Measurements from ENCODE around the gene PCSK9.

- no peak for TF ChIP-seq POLR2A (IDR thresholded peaks at IDR 0.05)
- TF ChIP-seq, protein P1, sequence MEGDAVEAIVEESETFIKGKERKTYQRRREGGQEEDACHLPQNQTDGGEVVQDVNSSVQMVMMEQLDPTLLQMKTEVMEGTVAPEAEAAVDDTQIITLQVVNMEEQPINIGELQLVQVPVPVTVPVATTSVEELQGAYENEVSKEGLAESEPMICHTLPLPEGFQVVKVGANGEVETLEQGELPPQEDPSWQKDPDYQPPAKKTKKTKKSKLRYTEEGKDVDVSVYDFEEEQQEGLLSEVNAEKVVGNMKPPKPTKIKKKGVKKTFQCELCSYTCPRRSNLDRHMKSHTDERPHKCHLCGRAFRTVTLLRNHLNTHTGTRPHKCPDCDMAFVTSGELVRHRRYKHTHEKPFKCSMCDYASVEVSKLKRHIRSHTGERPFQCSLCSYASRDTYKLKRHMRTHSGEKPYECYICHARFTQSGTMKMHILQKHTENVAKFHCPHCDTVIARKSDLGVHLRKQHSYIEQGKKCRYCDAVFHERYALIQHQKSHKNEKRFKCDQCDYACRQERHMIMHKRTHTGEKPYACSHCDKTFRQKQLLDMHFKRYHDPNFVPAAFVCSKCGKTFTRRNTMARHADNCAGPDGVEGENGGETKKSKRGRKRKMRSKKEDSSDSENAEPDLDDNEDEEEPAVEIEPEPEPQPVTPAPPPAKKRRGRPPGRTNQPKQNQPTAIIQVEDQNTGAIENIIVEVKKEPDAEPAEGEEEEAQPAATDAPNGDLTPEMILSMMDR (IDR thresholded peaks at IDR 0.05): no peak
Measured at GRCh38 chr1:55060133-55060999, 21.0 kb downstream of the PCSK9 start.

All from thyroid gland (tissue), 4 donors.